Activated T-cell treated with anti-CD3 and anti-CD28 coated beads, Interleukin-2, amount 50 U/mL, for 48 hours (primary cell): ENCODE results near the gene OR5H6.
"Not testable (repeated sequence)": the region's sequence is repeated elsewhere in the genome, so short reads cannot be mapped to it uniquely, and the experiment has no call there.

ENCODE experiments used
- DNase-seq, 2 experiments: peaks; one replicate each; pipeline ENCODE4 v3.0.0-alpha.2; 2020

Gene OR5H6

GRCh38 chr3:98263944-98264343, at the start of gene OR5H6:
Gene OR5H6, plus strand, starts transcription at chr3:98264244. Its CDS starts 89 bp downstream, at chr3:98264333.
- no peak for DNase-seq

DNA sequence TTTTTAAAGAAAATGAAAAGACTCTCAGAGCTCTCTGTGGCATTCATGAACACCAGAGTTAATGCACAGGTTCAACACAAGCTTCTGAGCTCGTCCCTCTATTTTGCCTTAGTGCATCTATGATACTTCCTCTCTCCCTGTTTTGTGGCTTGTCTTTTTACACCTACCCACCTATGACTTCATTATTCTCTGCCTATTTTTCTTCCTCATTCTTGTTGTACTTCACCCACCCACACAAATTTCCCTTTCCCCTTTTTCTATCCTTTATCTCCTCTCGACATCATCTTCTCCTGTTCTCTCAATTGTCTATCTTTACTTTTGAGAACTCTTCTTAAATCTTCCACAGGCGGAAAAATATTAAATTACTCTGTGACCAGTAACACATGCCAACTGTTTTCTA, 49.0 kb upstream of the OR5H6 start:
- DNase-seq, result no peak

- DNase-seq, result no peak
Measured at GRCh38 chr3:98223907-98224672, 40.0 kb upstream of the OR5H6 start.

GRCh38 chr3:98232489-98232888, 31.6 kb upstream of the OR5H6 start:
- no peak for DNase-seq

GRCh38 chr3:98233468-98233867, 30.6 kb upstream of the OR5H6 start:
- DNase-seq, result no peak

GRCh38 chr3:98240131-98240530, 23.9 kb upstream of the OR5H6 start:
- no peak for DNase-seq

DNA sequence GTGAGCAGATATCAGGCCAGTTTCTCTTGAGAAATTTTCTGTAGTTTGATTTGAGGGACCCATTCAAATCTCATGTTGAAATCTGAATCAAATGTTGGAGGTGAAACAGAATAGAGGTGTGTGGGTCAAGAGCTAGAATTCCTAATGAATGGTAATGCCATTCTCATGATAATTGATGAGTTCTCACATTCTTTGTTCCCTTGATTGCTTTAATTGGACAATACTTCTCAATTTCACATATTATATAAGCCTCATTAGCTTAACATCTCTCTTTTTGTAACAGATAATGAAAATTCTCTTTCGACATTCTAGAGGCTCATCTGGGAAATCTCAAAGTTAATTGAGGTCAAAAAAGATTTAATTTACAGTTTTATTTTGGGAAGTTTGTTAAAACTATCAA, 21.9 kb upstream of the OR5H6 start:
- no peak for DNase-seq

- no peak for DNase-seq
Measured at GRCh38 chr3:98243843-98244242, 20.2 kb upstream of the OR5H6 start.

DNA sequence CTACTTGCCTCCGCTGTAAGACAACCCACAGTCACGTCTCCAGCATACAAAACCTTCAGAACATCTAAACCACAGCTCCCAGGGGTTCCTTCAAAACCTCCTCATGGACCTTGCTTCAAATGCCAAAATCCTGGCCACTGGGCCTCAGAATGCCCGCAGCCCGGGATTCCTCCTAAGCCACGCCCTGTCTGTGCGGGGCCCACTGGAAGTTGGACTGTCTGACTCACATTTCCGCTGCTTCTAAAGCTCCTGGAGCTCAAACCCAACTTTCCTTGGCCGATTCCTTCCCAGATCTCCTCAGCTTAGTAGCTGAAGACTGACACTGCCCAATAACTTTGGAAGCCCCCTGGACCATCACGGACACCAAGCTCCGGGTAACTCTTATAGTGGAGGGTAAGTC, 17.9 kb upstream of the OR5H6 start:
- DNase-seq, result no peak

DNA sequence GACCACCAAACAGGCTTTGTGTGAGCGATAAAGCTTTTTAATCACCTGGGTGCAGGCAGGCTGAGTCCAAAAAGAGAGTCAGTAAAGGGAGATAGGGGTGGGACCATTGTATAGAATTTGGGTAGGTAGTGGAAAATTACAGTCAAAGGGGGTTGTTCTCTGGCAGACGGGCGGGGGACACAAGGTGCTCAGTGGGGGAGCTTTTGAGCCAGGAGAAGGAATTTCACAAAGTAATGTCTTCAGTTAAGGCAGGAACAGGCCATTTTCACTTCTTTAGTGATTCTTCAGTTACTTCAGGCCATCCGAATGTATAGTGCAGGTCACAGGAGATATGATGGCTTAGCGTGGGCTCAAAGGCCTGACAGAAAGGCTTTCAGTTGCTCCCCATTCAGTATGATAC, 8.0 kb upstream of the OR5H6 start:
- not testable (repeated sequence) for DNase-seq

GRCh38 chr3:98259707-98260106, 4.3 kb upstream of the OR5H6 start:
- DNase-seq, result no peak

GRCh38 chr3:98262046-98262445, 2.0 kb upstream of the OR5H6 start:
- no peak for DNase-seq

- no peak for DNase-seq
Measured at GRCh38 chr3:98269846-98270245, 5.8 kb downstream of the OR5H6 start.

- no peak for DNase-seq
Measured at GRCh38 chr3:98272126-98272525, 8.1 kb downstream of the OR5H6 start.

DNA sequence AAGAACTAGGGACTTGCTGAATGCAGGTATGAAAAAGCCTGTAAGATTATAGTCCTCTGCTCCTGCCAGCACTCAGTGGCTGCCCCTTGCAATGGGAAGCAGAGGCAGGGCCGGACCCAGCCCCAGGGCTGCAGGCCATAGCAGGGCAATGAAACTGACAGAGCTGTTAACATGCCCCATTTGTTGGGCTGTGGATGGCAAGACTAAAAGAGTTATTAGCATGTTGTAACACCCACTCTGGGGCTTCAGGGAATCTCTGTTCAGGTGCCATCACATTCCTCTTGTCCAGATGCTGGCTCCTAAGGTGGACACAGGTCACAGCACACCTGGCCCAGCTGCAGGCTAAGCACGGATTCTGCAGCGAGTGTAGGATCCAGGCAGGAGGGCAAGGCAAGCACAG, 10.9 kb downstream of the OR5H6 start:
- DNase-seq, result no peak

GRCh38 chr3:98282205-98282604, 18.2 kb downstream of the OR5H6 start, which contains the start of gene OR5H2:
Gene OR5H2, plus strand, starts transcription at chr3:98282505. Its CDS starts 398 bp downstream, at chr3:98282903.
- DNase-seq, result no peak

DNA sequence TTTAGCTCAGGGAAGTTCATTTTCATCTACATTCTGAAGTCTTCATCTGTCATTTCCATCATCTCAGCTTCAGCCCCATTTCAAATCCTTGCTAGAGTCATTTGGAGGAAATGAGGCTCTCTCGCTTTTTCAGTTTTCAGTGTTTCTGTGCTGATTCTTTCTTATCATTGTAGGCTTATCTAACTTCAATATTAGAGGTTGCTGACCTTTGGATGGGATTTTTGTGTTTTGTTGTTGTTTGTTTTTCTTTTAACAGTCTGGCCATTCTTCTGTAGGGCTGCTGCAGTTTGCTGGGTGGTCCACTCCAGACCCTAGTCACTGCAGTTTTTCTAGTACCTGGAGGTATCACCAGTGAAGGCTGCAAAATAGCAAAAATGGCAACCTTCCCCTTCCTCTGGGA, 26.9 kb downstream of the OR5H6 start:
- no peak for DNase-seq

GRCh38 chr3:98291332-98291957, 27.4 kb downstream of the OR5H6 start:
- no peak for DNase-seq
